GM12878 (cell line): ENCODE measurements around the gene TSNAX. TPM values are rescaled to one million over a fixed set of nuclear protein-coding genes. Genes with fewer than 3 reads are reported as not detected.

Experiments
- ATAC-seq: fragments of 200-7000 bp; cut with Tn5 transposase; 3 replicates; pipeline ENCODE4 v1.9.1; 2020; ENCODE audit warnings: mild to moderate bottlenecking, moderate library complexity
- BruUV-seq: library from RNA; stranded (reverse); fragments of 400-500 nt; replicated peaks from 2 replicates; lab custom pipeline; 2021; lab: Mats Ljungman, UMichigan
- CTCF ChIA-PET: fragments of 300-600 bp; sonication (Branson Sonifier 250); formaldehyde crosslinking; extraction: SDS; loops from one replicate; lab custom pipeline; 2021; ENCODE audit warnings: inconsistent platforms; lab: Yijun Ruan, JAX
- POLR2A ChIA-PET: fragments of 350-600 bp; formaldehyde crosslinking; extraction: SDS; loops from one replicate; lab custom pipeline; 2021; ENCODE audit warnings: inconsistent platforms; lab: Charles Lee
- RAD21 ChIA-PET: fragments of 300-600 bp; sonication (Branson Sonifier 250); formaldehyde crosslinking; loops from one replicate; lab custom pipeline; 2023; ENCODE audit warnings: antibody characterized with exemption; ENCODE audit not compliant: unreplicated experiment; lab: Charles Lee
- SMC1A ChIA-PET: fragments of 300-600 bp; sonication (Branson Sonifier 250); formaldehyde crosslinking; loops from one replicate; lab custom pipeline; 2023; ENCODE audit not compliant: unreplicated experiment, uncharacterized antibody; lab: Charles Lee
- DNase-seq: peaks from one replicate; pipeline ENCODE4 v3.0.0-alpha.2; 2011; ENCODE audit warnings: low read depth, low spot score
- FAIRE-seq: peaks from 3 replicates; lab custom pipeline; 2011; peaks lifted over from hg19 to GRCh38; lab: Jason Lieb, UNC
- H2AFZ ChIP-seq: 2 replicates; pipeline ENCODE4 v1.6.0; 2011; ENCODE audit warnings: low read depth, low read length, control low read depth; ENCODE audit not compliant: control insufficient read depth
- H3K27ac ChIP-seq: 2 replicates; pipeline ENCODE4 v1.5.1; 2011; ENCODE audit warnings: control low read depth; ENCODE audit not compliant: control insufficient read depth, insufficient read depth
- H3K27me3 ChIP-seq, 2 experiments: replicated peaks in 1 of 2; 2 replicates each; pipeline versions ENCODE4 v1.6.0 to v1.6.1; 2011; ENCODE audit warnings: low read length in 1 of 2; ENCODE audit not compliant: control insufficient read depth in 2 of 2, insufficient read depth in 2 of 2
- H3K36me3 ChIP-seq, 2 experiments: 2 replicates each; pipeline ENCODE4 v1.5.1; 2011; ENCODE audit warnings: low read length in 1 of 2; ENCODE audit not compliant: control insufficient read depth in 2 of 2, insufficient read depth in 2 of 2
- H3K4me1 ChIP-seq: 2 replicates; pipeline ENCODE4 v1.6.1; 2011; ENCODE audit warnings: mild to moderate bottlenecking, low read length, moderate library complexity, mixed read lengths; ENCODE audit not compliant: control insufficient read depth, insufficient read depth
- H3K4me2 ChIP-seq: 2 replicates; pipeline ENCODE4 v1.6.0; 2011; ENCODE audit warnings: control low read depth; ENCODE audit not compliant: control insufficient read depth, insufficient read depth
- H3K4me3 ChIP-seq: fragments of 200-600 bp; sonication (generic); 2 replicates; pipeline ENCODE4 v1.5.1; 2016
- H3K79me2 ChIP-seq: 2 replicates; pipeline ENCODE4 v1.6.0; 2011; ENCODE audit warnings: low read length; ENCODE audit not compliant: control insufficient read depth, insufficient read depth
- H3K9ac ChIP-seq: 2 replicates; pipeline ENCODE4 v1.8.0; 2011; ENCODE audit warnings: low read length, control low read depth, mixed read lengths; ENCODE audit not compliant: control insufficient read depth, insufficient read depth
- H3K9me3 ChIP-seq: replicated peaks from 3 replicates; pipeline ENCODE4 v1.5.1; 2011; ENCODE audit warnings: mild to moderate bottlenecking, low read length; ENCODE audit not compliant: control insufficient read depth, insufficient read depth
- H4K20me1 ChIP-seq: 2 replicates; pipeline ENCODE4 v1.6.0; 2011; ENCODE audit not compliant: control insufficient read depth, insufficient read depth
- GABPA ChIP-seq: IDR thresholded peaks from 2 replicates; pipeline ENCODE4 v1.6.1; 2014; ENCODE audit warnings: antibody characterized with exemption, low read depth, mild to moderate bottlenecking, inconsistent platforms
- RB1 ChIP-seq: fragments of 450-650 bp; formaldehyde crosslinking; IDR thresholded peaks from 2 replicates; pipeline ENCODE4 v1.6.1; 2017; ENCODE audit warnings: mild to moderate bottlenecking, borderline replicate concordance
- RELA ChIP-seq: fragments of 450-650 bp; IDR thresholded peaks from 2 replicates; pipeline ENCODE4 v1.8.0; 2014; ENCODE audit warnings: borderline replicate concordance; ENCODE audit not compliant: partially characterized antibody
- WGBS: methylation state at CpG from one replicate; pipeline ENCODE4 v1.1.6; 2016; ENCODE audit warnings: low lambda C conversion rate; ENCODE audit not compliant: insufficient replicate concordance, insufficient coverage; ENCODE audit errors: missing lambda C conversion rate; 5-methylcytosine and 5-hydroxymethylcytosine counted together
- in situ Hi-C: fragments of 300-500 bp; cut with MboI; formaldehyde crosslinking; loops from 9 replicates; pipeline ENCODE4 v1.14.3; 2018; ENCODE audit warnings: mixed read lengths
- intact Hi-C: fragments of 100-400 bp; cut with micrococcal nuclease; formaldehyde crosslinking; loops from one replicate; pipeline ENCODE4 v1.14.2; 2022; ENCODE audit not compliant: unreplicated experiment
- polyA plus RNA-seq, 11 experiments: library from polyadenylated mRNA; depleted of rRNA in 4 of 11; unstranded in 6 of 11; stranded (reverse) in 5 of 11; fragments of >200 nt; fragmentation: Nextera tagmentation in 4 of 11; fragmentation: Illumina TruSeq in 1 of 11; extraction: Ambion mirVana in 4 of 11; extraction: Trizol in 1 of 11; gene quantifications; 1 replicate in 1 of 11; 2 replicates in 10 of 11; pipeline versions ENCODE4 v1.2.1 to v1.2.3, GENCODE V29; 2011 to 2016; ENCODE audit warnings: inconsistent platforms in 2 of 11, missing spikeins in 2 of 11, low read depth in 1 of 11
- total RNA-seq, 4 experiments: library from RNA; depleted of rRNA in 3 of 4; stranded (reverse); fragments of >200 nt in 3 of 4; fragmentation: Illumina TruSeq in 1 of 4; extraction: Trizol in 1 of 4; gene quantifications; 2 replicates each; pipeline versions ENCODE4 v1.2.1 to v1.2.3, GENCODE V29; 2013 to 2021
- TF ChIP-seq, protein P1 (sequence below): fragments of 150-350 bp; IDR thresholded peaks from 2 replicates; pipeline ENCODE4 v1.6.1; 2014; ENCODE audit warnings: mild to moderate bottlenecking, low read depth, low read length
- TF ChIP-seq, protein P2 (sequence below): fragments of 450-650 bp; IDR thresholded peaks from 2 replicates; pipeline ENCODE4 v1.6.1; 2018; ENCODE audit warnings: mild to moderate bottlenecking, low read depth, moderate library complexity; ENCODE audit not compliant: partially characterized antibody
- TF ChIP-seq, protein P3 (sequence below): fragments of 450-650 bp; IDR thresholded peaks from 2 replicates; pipeline ENCODE4 v1.6.1; 2017; ENCODE audit warnings: low read depth, mild to moderate bottlenecking, moderate library complexity
- TF ChIP-seq, protein P4 (sequence below): fragments of 450-650 bp; IDR thresholded peaks from 2 replicates; pipeline ENCODE4 v1.6.1; 2016; ENCODE audit warnings: mild to moderate bottlenecking
- TF ChIP-seq, protein P5 (sequence below): fragments of 450-650 bp; formaldehyde crosslinking; IDR thresholded peaks from 2 replicates; pipeline ENCODE4 v1.5.0; 2022; ENCODE audit warnings: mild to moderate bottlenecking, missing genetic modification characterization

TSNAX gene
- total and polyA plus RNA-seq, 10 of the 15 experiments (the other 5 are each of a cell fraction or from before 2014, with no cell fraction given): 24.8 to 49.7 (median 35.6) TPM

DNA sequence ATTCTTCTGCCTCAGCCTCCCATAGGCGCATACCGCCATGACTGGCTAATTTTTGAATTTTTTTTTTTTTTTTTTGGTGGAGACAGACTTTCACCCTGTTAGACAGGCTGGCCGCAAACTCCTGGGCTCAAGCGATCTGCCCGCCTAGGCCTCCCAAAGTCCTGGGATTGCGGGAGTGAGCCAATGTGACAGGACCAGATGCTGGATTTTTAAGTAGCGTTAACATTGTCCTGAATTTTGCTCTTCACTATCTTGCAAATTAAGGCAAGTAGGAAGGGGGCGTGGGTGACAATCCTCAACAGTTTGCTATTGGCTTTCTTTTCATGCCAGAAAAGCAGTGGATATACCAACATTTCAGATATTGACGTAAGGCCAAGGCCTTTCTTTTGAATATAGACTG, 49.7 kb upstream of the TSNAX start (continued):
- TF ChIP-seq, protein P1, sequence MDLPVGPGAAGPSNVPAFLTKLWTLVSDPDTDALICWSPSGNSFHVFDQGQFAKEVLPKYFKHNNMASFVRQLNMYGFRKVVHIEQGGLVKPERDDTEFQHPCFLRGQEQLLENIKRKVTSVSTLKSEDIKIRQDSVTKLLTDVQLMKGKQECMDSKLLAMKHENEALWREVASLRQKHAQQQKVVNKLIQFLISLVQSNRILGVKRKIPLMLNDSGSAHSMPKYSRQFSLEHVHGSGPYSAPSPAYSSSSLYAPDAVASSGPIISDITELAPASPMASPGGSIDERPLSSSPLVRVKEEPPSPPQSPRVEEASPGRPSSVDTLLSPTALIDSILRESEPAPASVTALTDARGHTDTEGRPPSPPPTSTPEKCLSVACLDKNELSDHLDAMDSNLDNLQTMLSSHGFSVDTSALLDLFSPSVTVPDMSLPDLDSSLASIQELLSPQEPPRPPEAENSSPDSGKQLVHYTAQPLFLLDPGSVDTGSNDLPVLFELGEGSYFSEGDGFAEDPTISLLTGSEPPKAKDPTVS: no peak
- TF ChIP-seq RELA: no peak
- TF ChIP-seq, protein P2, sequence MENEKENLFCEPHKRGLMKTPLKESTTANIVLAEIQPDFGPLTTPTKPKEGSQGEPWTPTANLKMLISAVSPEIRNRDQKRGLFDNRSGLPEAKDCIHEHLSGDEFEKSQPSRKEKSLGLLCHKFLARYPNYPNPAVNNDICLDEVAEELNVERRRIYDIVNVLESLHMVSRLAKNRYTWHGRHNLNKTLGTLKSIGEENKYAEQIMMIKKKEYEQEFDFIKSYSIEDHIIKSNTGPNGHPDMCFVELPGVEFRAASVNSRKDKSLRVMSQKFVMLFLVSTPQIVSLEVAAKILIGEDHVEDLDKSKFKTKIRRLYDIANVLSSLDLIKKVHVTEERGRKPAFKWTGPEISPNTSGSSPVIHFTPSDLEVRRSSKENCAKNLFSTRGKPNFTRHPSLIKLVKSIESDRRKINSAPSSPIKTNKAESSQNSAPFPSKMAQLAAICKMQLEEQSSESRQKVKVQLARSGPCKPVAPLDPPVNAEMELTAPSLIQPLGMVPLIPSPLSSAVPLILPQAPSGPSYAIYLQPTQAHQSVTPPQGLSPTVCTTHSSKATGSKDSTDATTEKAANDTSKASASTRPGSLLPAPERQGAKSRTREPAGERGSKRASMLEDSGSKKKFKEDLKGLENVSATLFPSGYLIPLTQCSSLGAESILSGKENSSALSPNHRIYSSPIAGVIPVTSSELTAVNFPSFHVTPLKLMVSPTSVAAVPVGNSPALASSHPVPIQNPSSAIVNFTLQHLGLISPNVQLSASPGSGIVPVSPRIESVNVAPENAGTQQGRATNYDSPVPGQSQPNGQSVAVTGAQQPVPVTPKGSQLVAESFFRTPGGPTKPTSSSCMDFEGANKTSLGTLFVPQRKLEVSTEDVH: no peak

DNA sequence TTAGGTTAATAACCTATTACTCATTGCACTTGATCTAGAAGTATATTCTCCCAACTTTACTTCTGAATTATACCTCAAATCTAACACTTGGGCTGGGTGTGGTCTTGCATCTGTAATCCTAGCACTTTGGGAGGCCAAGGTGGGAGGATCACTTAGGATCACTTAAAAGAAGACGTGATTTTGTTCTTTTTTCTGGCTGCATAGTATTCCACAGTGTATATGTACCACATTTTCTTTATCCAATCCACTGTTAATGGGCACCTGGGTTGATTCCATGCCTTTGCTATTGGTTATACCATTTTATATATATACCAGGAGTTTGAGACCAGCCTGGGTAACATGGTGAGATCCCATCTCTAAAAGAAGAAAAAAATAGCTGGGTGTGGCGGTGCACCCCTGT, 48.5 kb upstream of the TSNAX start:
- in situ Hi-C loops: no loop called here

More for the DNA sequence above, 48.5 kb upstream of the TSNAX start:
- Histone ChIP-seq H3K36me3 (no peaks in the 10 kb centered on the region), H3K4me1 (no peaks in the 10 kb centered on the region), H3K79me2 (no peaks in the 10 kb centered on the region), H3K4me3 (no peak overlapping the region), H4K20me1 (no peaks in the 10 kb centered on the region), H2AFZ (no peak overlapping the region), H3K9me3 (no peaks in the 10 kb centered on the region), H3K9ac (no peak overlapping the region), H3K4me2 (no peak overlapping the region), H3K27me3 (no peaks in the 10 kb centered on the region), H3K27ac (no peak overlapping the region)
- ChIA-PET CTCF (no interaction called here), POLR2A (no interaction called here), RAD21 (no interaction called here), SMC1A (no interaction called here)
- DNase-seq (no peak), ATAC-seq (no peak), FAIRE-seq (no peak)
- TF ChIP-seq GABPA: no peak
- no peak for TF ChIP-seq RB1
- TF ChIP-seq, protein P3, sequence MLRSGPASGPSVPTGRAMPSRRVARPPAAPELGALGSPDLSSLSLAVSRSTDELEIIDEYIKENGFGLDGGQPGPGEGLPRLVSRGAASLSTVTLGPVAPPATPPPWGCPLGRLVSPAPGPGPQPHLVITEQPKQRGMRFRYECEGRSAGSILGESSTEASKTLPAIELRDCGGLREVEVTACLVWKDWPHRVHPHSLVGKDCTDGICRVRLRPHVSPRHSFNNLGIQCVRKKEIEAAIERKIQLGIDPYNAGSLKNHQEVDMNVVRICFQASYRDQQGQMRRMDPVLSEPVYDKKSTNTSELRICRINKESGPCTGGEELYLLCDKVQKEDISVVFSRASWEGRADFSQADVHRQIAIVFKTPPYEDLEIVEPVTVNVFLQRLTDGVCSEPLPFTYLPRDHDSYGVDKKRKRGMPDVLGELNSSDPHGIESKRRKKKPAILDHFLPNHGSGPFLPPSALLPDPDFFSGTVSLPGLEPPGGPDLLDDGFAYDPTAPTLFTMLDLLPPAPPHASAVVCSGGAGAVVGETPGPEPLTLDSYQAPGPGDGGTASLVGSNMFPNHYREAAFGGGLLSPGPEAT: no peak
- TF ChIP-seq, protein P4, sequence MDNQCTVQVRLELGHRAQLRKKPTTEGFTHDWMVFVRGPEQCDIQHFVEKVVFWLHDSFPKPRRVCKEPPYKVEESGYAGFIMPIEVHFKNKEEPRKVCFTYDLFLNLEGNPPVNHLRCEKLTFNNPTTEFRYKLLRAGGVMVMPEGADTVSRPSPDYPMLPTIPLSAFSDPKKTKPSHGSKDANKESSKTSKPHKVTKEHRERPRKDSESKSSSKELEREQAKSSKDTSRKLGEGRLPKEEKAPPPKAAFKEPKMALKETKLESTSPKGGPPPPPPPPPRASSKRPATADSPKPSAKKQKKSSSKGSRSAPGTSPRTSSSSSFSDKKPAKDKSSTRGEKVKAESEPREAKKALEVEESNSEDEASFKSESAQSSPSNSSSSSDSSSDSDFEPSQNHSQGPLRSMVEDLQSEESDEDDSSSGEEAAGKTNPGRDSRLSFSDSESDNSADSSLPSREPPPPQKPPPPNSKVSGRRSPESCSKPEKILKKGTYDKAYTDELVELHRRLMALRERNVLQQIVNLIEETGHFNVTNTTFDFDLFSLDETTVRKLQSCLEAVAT: no peak
- TF ChIP-seq, protein P5, sequence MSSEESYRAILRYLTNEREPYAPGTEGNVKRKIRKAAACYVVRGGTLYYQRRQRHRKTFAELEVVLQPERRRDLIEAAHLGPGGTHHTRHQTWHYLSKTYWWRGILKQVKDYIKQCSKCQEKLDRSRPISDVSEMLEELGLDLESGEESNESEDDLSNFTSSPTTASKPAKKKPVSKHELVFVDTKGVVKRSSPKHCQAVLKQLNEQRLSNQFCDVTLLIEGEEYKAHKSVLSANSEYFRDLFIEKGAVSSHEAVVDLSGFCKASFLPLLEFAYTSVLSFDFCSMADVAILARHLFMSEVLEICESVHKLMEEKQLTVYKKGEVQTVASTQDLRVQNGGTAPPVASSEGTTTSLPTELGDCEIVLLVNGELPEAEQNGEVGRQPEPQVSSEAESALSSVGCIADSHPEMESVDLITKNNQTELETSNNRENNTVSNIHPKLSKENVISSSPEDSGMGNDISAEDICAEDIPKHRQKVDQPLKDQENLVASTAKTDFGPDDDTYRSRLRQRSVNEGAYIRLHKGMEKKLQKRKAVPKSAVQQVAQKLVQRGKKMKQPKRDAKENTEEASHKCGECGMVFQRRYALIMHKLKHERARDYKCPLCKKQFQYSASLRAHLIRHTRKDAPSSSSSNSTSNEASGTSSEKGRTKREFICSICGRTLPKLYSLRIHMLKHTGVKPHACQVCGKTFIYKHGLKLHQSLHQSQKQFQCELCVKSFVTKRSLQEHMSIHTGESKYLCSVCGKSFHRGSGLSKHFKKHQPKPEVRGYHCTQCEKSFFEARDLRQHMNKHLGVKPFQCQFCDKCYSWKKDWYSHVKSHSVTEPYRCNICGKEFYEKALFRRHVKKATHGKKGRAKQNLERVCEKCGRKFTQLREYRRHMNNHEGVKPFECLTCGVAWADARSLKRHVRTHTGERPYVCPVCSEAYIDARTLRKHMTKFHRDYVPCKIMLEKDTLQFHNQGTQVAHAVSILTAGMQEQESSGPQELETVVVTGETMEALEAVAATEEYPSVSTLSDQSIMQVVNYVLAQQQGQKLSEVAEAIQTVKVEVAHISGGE (CRISPR knock-in tag): no peak
- TF ChIP-seq, protein P1: no peak
- intact Hi-C loops: no loop called here
- WGBS: 59% methylated on average over 2 of the region's 2 CpGs
- no TSS peak for BruUV-seq
